Embryonic facial prominence (tissue), 1 donor: ENCODE results near the gene CEP250.
"Not testable (repeated sequence)": the region's sequence is repeated elsewhere in the genome, so short reads cannot be mapped to it uniquely, and the experiment has no call there.

Experiments used
- DNase-seq: peaks from one replicate; pipeline ENCODE4 v3.0.0-alpha.2; 2016; ENCODE audit errors: extremely low spot score

CEP250 gene

DNA sequence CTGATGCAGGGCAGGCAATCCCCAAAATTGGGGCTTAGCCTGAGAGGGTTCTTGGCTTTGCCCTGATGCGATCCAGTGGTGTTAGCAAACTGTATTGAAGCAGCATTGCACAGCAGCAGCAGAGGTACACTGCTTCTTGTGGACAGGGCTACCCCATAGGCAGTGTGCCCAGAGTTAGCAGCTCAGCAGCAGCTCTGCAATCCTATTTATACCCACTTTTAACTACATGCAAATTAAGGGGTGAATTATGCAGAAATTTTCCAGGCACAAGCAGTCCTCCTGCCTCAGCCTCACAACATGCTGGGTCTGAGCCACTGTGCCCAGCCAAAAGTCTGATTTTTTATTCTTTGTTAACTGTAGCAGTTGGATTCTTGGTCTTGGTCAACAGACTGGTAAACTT lies 70.2 kb downstream of the CEP250 start:
- no peak for DNase-seq

DNA sequence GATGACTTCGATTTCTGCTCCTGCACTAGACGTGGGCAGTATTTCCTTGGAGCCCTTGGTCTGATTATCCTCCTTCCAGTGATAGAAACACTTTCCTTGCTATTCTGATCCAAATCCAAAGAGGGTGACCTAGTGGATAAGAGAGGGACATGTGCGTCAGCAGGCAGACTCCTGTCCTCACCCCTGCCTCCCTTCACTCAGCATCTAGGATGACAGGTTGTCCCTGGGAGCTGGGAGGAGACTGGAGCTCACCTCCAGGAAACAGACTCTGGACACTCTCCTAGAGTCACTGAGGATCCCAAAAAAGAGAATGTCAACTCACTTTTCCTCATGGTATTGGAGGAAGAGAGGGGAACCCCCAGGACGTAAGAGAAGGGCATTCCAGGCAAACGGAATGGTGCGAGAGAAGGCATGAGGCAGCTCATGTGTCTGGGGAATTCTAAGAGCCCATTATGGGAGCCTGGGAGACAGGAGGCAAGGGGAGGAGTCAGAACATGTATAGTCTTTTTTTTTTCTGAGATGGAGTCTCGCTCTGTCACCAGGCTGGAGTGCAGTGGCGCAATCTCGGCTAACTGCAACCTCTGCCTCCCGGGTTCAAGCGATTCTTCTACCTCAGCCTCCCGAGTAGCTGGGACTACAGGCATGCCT lies 71.8 kb downstream of the CEP250 start:
- no peak for DNase-seq

DNA sequence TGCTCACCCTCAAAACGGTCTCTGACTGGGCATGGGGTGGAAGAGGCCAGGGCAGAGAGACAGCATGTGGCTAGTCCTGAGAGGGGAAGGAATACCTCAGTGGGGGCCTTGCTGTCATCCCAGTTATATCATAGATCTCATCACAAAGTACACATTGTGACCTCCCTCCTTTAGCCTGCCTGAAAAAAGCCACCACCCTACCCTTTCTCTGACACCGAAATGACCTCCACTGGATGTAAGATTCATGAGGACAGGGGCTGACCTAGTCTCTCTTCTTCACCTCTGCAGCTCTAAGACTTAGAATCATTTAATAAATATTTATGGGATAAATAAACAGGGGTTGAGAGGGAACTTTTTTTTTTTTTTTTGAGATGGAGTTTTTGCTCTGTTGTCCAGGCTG lies 74.2 kb downstream of the CEP250 start, which contains the start of gene C20orf173:
Gene C20orf173, minus strand, starts transcription at position 101 of the 400 bp plus-strand sequence. CDS start 279 bp downstream, outside the sequence.
- no peak for DNase-seq

GRCh38 chr20:35539756-35540212 lies 84.4 kb downstream of the CEP250 start:
- no peak for DNase-seq

- DNase-seq = no peak
Measured at GRCh38 chr20:35541118-35541782, 85.9 kb downstream of the CEP250 start.

DNA sequence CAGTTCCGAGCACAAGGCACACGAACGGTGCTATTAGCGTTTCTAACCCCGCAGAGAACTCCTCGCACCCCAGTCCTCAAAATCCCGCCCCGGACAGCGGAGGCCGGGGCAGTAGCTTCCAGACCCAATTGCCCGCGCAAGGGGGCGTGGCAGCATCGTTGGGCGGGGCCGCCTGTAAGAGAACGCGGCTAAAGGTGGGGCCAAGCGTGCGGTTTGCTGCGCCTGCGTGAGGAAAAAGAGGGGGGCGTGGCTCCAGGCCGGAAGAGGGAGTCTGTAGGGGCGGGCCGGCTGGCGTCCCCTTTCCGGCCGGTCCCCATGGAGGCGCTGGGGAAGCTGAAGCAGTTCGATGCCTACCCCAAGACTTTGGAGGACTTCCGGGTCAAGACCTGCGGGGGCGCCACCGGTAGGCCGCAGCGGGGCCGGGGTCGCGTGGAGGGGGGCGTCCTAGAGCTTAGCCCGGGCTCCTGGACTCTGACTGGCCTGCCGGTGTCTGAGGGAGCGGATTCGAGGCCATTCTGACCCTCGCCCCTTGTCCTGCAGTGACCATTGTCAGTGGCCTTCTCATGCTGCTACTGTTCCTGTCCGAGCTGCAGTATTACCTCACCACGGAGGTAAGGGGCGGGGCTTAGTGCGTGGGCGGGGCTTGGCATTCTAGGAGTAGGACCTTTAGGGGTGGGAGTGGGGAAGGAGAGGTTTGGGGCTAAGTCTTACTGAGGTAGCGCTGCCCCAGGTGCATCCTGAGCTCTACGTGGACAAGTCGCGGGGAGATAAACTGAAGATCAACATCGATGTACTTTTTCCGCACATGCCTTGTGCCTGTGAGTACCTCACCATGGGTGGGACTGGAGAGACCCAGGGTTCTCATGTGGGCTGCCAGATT lies 86.6 kb downstream of the CEP250 start, which contains the start of gene ERGIC3:
Gene ERGIC3, plus strand, starts transcription at position 296 of the 880 bp plus-strand sequence. Its CDS starts 20 bp downstream, at position 316.
- DNase-seq = peak; percentile 96

- no peak for DNase-seq
Measured at GRCh38 chr20:35542990-35543389, 87.6 kb downstream of the CEP250 start.

DNA sequence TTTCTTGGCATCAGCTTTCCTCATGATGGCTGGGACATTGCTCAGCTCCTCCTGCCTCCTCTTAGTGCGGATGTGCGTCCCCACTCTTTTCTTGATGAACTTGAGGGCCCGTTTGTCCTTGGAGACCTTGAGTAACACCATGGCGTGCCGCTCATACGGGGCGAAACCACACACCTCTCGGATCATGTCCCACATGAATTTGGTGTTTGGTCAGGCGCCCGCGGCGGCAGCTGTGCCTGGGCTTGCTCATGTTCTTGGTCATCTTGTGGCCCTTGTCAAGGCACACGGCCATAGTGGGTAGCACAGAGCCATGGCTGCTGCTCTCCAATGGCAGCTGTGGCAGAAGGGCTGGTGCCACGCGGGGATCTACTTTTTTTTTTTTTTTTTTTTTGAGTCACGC lies 89.0 kb downstream of the CEP250 start:
- no peak for DNase-seq

DNA sequence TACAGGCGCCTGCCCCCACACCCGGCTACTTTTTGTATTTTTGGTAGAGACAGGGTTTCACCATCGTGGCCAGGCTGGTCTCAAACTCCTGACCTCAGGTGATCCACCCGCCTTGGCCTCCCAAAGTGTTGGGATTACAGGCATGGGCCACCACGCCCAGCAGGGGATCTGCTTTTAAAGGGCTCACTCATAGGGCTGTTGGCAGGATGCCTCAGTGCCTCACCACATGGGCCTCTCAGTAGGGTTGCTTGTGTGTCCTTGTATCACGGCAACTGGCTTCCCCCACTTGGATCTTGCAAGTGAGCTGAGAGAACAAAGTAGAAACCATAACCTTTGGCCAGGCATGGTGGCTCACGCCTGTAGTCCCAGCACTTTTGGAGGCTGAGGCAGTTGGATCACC lies 89.5 kb downstream of the CEP250 start:
- not testable (repeated sequence) for DNase-seq

GRCh38 chr20:35546127-35546526 lies 90.7 kb downstream of the CEP250 start:
- no peak for DNase-seq

DNA sequence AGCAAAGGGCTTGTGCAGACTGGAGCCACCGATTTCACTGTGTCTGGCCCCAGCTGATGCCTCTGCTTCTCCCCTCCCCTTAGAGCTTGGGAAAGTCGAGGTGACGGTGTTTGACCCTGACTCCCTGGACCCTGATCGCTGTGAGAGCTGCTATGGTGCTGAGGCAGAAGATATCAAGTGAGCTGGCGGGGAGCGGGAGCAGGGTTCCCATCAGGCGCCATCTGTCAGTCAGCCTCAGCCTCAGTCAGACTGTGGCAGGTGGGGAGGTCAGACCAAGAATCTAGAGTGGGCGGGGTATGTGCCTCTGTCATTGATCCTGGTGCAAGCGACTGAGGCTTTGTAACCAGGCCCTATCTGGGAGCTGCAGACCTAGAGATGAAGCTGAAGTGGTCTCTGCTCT lies 91.9 kb downstream of the CEP250 start:
- no peak for DNase-seq

GRCh38 chr20:35551503-35551902 lies 96.1 kb downstream of the CEP250 start:
- DNase-seq = no peak

DNA sequence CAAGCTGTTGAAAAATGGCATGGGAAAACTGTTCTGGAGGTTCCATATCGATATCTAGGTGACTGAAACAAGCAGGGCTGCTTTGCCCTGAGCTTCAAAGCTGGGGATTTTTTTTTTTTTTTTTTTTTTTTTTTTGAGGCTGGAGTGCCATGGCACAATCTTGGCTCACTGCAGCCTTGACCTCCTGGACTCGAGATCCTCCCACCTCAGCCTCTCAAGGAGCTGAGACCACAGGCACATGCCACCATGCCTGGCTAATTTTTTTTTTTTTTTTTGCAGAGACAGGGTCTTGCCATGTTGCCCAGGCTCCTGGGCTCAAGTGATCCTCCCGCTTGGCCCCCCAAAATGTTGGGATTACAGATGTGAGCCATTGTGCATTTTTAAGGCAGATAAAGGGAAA lies 97.5 kb downstream of the CEP250 start:
- no peak for DNase-seq

GRCh38 chr20:35555461-35555860 lies 100.1 kb downstream of the CEP250 start:
- DNase-seq = not testable (repeated sequence)

DNA sequence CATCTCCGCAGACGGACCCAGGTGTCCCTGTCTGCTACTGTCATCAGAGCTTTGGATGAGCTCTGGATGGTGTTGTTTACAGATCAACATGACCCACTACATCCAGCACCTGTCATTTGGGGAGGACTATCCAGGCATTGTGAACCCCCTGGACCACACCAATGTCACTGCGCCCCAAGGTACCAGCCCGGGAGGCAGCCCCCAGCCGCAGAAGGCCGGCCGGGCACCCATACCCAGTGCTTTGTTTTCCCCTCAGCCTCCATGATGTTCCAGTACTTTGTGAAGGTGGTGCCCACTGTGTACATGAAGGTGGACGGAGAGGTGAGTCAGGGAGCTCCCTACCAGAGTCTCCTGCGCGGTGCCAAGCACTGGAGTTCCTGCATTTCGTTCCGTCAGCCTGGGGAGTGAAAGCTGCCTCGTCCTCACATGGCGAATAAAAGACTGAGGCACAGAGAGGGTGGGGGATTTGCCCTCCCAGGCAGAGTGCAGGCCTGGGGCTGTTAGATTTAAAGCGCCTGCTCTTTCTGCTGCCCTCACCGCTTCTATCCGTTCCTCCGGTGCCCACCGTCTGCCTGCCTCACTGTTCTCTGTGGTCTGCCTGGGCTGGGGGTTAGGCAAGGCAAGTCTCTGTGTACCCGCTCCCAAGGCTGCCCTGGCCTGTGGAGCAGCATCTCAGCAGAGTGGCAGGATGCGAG lies 100.7 kb downstream of the CEP250 start:
- no peak for DNase-seq

DNA sequence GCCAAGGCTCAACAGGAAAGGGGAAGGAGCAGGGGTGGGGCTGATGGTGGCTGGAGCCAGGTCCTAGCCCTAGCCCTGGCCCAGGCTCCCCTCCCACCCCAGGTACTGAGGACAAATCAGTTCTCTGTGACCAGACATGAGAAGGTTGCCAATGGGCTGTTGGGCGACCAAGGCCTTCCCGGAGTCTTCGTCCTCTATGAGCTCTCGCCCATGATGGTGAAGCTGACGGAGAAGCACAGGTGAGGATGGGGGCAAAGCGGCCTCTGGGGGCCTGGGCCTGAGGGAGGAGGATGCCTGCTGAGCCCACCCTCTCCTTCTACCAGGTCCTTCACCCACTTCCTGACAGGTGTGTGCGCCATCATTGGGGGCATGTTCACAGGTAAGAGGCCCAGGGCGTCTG lies 101.5 kb downstream of the CEP250 start:
- no peak for DNase-seq

GRCh38 chr20:35558451-35558850 lies 103.1 kb downstream of the CEP250 start:
- no peak for DNase-seq

- no peak for DNase-seq
Measured at GRCh38 chr20:35559042-35559693, 103.8 kb downstream of the CEP250 start.

DNA sequence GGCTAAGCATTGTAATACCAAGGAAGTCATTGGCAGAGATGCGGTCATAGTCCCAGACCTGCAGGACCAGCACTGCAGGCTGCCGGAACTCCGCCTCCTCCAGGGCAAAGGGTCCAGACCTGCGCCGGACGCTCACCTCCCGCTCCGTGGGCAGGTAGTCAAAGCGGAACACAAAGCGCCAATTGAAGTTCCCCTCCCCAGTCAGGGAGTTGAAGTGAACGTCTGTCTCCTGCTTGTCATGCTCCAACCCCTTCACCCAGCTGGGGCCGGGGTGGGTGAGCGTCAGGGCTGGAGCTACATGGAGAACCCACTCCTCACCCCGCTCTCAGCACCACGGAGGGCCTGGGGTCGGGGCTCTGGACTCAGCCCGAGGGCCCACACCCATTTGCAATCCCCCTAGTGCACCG lies 104.7 kb downstream of the CEP250 start:
- no peak for DNase-seq

DNA sequence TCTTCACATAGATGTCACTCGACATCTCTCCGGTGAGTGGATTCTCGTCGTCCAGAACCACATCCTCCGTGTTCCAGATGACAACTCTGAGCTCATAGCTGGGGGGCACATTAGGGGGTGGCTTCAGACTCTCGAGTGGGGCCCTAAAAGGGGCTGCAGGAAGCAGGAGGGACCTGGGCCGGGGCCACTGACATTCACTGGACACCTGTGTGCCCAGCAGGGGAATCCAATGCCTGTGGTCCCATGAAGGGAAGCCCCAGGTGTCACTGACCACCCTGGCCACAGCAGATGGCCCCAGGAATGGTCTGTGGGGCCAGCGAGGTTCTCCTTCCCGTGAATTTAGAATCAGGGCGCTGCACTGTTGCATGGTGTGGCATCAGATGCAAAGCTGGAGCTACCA lies 105.1 kb downstream of the CEP250 start:
- no peak for DNase-seq

- DNase-seq = no peak
Measured at GRCh38 chr20:35561268-35561667, 105.9 kb downstream of the CEP250 start.
